GM18505 (cell line): Measurements from ENCODE around the gene ALDH1A2.
"Not testable (repeated sequence)": the region's sequence is repeated elsewhere in the genome, so short reads cannot be mapped to it uniquely, and the experiment has no call there.

ENCODE experiments used
- ATAC-seq: cut with Tn5 transposase; IDR thresholded peaks from one replicate; pipeline ENCODE4 v1.9.1; 2021; ENCODE audit not compliant: unreplicated experiment
- POLR2A ChIP-seq: IDR thresholded peaks from 4 replicates; pipeline ENCODE4 v1.6.1; 2011; ENCODE audit warnings: borderline replicate concordance; ENCODE audit not compliant: insufficient read depth, insufficient read length; ENCODE audit errors: extremely low read depth

Gene ALDH1A2

GRCh38 chr15:58065445-58066041 lies at the start of gene ALDH1A2:
ALDH1A2 (minus strand) TSS chr15:58065711; CDS start chr15:58065650, 61 bp downstream.
- no peak for ATAC-seq

GRCh38 chr15:58114812-58115211 lies 49.3 kb upstream of the ALDH1A2 start:
- no peak for ATAC-seq
- no peak for TF ChIP-seq POLR2A

More at GRCh38 chr15:58065445-58066041, at the start of gene ALDH1A2:
- TF ChIP-seq POLR2A = no peak

- no peak for TF ChIP-seq POLR2A
- no peak for ATAC-seq
These were observed 48.9 kb upstream of the ALDH1A2 start for GRCh38 chr15:58114388-58114787.

GRCh38 chr15:58113358-58113757 lies 47.8 kb upstream of the ALDH1A2 start:
- not testable (repeated sequence) for ATAC-seq

- ATAC-seq = no peak
- no peak for TF ChIP-seq POLR2A
These were observed 46.2 kb upstream of the ALDH1A2 start for GRCh38 chr15:58111718-58112104.

- TF ChIP-seq POLR2A = no peak
- ATAC-seq = no peak
These were observed 45.6 kb upstream of the ALDH1A2 start for GRCh38 chr15:58110999-58111717.

- no peak for TF ChIP-seq POLR2A
- ATAC-seq = no peak
These were observed 43.9 kb upstream of the ALDH1A2 start for GRCh38 chr15:58109419-58109818.

GRCh38 chr15:58108117-58108516 lies 42.6 kb upstream of the ALDH1A2 start:
- no peak for ATAC-seq
- TF ChIP-seq POLR2A = no peak

GRCh38 chr15:58103482-58103881 lies 38.0 kb upstream of the ALDH1A2 start:
- no peak for TF ChIP-seq POLR2A
- ATAC-seq = no peak

- no peak for ATAC-seq
- no peak for TF ChIP-seq POLR2A
These were observed 31.1 kb upstream of the ALDH1A2 start for GRCh38 chr15:58096529-58097084.

GRCh38 chr15:58095415-58095814 lies 29.9 kb upstream of the ALDH1A2 start:
- no peak for ATAC-seq
- TF ChIP-seq POLR2A = no peak

- TF ChIP-seq POLR2A = no peak
- ATAC-seq = no peak
These were observed 22.4 kb upstream of the ALDH1A2 start for GRCh38 chr15:58087871-58088270.

GRCh38 chr15:58086491-58086890 lies 21.0 kb upstream of the ALDH1A2 start:
- TF ChIP-seq POLR2A = no peak
- no peak for ATAC-seq

- ATAC-seq = no peak
- TF ChIP-seq POLR2A = no peak
These were observed 18.0 kb upstream of the ALDH1A2 start for GRCh38 chr15:58083526-58083925.
